GM20431 (cell line): ENCODE results near the gene VTI1A.

Source experiments
- in situ Hi-C: fragments of 300-500 bp; cut with MseI, MboI; formaldehyde crosslinking; loops from one replicate; pipeline ENCODE4 v1.15.0; 2020; ENCODE audit warnings: low sequenced_read_pairs; ENCODE audit not compliant: unreplicated experiment

The VTI1A gene

GRCh38 chr10:112813866-112814591, 367.0 kb downstream of the VTI1A start:
- in situ Hi-C loops: no loop called here

GRCh38 chr10:112815269-112816032, 368.4 kb downstream of the VTI1A start:
- in situ Hi-C loops: no loop called here

- in situ Hi-C loops: no loop called here
Measured at GRCh38 chr10:112816033-112816430, 369.0 kb downstream of the VTI1A start.

GRCh38 chr10:112816891-112817290, 369.9 kb downstream of the VTI1A start:
- in situ Hi-C loops: no loop called here

- in situ Hi-C loops: no loop called here
Measured at GRCh38 chr10:112817981-112818777, 371.2 kb downstream of the VTI1A start.

GRCh38 chr10:112819231-112819630, 372.2 kb downstream of the VTI1A start:
- in situ Hi-C loops: no loop called here

- in situ Hi-C loops: no loop called here
Measured at GRCh38 chr10:112820320-112820719, 373.3 kb downstream of the VTI1A start.

- in situ Hi-C loops: no loop called here
Measured at GRCh38 chr10:112821038-112821437, 374.0 kb downstream of the VTI1A start.

- in situ Hi-C loops: no loop called here
Measured at GRCh38 chr10:112821663-112822062, 374.6 kb downstream of the VTI1A start.

- in situ Hi-C loops: no loop called here
Measured at GRCh38 chr10:112823007-112823406, 376.0 kb downstream of the VTI1A start.

GRCh38 chr10:112823604-112824003, 376.6 kb downstream of the VTI1A start:
- in situ Hi-C loops: no loop called here

GRCh38 chr10:112826018-112826697, 379.1 kb downstream of the VTI1A start:
- in situ Hi-C loops: no loop called here

GRCh38 chr10:112827086-112827485, 380.1 kb downstream of the VTI1A start:
- in situ Hi-C loops: no loop called here

- in situ Hi-C loops: no loop called here
Measured at GRCh38 chr10:112827951-112828350, 380.9 kb downstream of the VTI1A start.

- in situ Hi-C loops: no loop called here
Measured at GRCh38 chr10:112831859-112832258, 384.8 kb downstream of the VTI1A start.

- in situ Hi-C loops: no loop called here
Measured at GRCh38 chr10:112832361-112832878, 385.4 kb downstream of the VTI1A start.

- in situ Hi-C loops: no loop called here
Measured at GRCh38 chr10:112832959-112833358, 385.9 kb downstream of the VTI1A start.

- in situ Hi-C loops: no loop called here
Measured at GRCh38 chr10:112834751-112835181, 387.8 kb downstream of the VTI1A start.

GRCh38 chr10:112835217-112835715, 388.3 kb downstream of the VTI1A start:
- in situ Hi-C loops: no loop called here
